Measurements from ENCODE around the gene ZMIZ1.

Gene ZMIZ1

DNA sequence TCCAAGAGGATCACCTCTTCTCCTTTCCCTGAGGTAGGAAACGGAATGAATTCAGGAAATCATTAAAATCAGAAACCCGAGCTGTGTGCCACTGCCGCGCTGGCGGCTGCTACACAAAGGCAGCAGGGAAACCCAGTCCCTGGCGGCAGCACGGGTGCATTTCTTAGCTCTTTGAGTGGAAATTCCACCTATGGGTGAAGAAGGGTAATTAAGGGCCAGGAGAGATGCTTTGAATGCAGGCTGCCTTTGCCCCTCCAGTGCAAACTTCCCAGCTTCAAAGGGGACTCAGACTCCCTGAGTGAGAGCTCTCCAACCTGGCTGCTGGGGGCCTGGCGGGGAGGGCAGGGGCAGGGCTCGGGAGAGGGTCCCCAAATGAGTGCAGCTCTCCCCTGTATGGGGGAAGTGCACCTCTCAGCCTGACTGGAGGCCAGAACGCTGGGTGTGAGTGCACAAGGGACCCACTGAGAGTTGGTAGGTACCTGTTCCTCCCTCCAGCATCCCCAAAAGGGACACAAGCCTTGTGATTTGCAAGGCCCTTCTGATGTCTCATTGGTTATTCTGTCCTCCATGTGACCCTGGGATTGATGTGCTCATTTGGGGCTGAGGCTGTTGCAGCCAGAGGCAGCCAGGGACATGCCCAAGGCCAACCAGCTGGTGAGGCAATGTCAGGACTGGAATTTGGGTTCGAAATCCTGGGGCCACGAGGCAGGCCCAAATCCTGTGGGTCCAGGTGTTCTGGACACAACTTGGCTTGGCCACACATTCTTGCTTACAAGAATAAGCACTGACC, 16.3 kb upstream of the ZMIZ1 start:
- DNase-seq, result no peak

DNA sequence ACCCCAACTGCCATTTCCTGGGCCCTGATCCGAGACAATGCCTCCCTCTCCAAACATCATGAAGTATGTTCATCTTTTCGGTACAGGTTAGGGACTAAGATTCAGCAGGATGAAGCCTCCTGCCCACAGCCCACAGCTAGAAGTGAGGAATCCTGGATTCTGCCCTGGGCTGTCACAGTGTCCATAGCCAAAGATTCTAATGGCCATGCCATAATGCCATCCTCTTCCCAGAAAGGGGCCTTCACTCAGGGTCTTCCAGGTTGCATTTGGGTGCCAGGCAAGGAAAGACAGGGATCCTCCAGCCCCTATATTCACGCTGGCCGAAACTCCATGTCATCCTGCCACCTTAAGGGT, 15.7 kb upstream of the ZMIZ1 start:
- no peak for DNase-seq

DNA sequence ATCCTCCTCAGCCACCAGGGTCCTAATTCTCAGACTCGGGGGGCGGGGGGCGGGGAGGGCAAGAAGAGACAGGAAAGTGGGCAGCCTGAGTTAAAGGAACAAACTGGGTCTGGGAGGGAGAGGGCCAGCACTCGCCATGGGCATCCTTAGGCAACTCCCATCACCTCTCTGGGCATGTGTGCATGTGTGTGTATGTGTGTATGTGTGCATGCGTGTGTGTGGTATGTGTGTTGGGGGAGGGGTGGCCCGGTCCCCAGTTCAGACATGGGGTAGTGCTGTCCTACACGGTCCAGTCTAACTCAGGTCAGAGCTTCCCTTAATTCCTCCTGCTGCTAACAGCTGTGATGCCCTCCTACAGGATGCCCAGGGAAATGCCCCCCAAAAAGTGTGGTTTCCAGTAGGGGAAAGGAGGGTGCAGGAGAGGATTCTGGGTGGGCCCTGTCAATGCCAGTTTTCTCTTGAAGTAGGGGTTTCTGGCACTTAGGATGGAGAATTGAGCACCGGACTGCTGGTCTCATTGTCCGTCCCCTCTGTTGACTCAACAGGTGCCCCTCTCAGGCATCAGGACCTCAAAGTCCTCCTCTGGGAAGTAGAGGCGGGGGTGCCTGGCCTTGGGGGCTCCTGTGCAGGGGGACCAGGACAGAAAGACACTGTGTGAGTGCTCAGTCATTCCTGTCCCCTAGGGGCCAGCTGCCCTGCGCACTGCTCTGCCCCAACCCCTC, 15.1 kb upstream of the ZMIZ1 start:
- no peak for DNase-seq

DNA sequence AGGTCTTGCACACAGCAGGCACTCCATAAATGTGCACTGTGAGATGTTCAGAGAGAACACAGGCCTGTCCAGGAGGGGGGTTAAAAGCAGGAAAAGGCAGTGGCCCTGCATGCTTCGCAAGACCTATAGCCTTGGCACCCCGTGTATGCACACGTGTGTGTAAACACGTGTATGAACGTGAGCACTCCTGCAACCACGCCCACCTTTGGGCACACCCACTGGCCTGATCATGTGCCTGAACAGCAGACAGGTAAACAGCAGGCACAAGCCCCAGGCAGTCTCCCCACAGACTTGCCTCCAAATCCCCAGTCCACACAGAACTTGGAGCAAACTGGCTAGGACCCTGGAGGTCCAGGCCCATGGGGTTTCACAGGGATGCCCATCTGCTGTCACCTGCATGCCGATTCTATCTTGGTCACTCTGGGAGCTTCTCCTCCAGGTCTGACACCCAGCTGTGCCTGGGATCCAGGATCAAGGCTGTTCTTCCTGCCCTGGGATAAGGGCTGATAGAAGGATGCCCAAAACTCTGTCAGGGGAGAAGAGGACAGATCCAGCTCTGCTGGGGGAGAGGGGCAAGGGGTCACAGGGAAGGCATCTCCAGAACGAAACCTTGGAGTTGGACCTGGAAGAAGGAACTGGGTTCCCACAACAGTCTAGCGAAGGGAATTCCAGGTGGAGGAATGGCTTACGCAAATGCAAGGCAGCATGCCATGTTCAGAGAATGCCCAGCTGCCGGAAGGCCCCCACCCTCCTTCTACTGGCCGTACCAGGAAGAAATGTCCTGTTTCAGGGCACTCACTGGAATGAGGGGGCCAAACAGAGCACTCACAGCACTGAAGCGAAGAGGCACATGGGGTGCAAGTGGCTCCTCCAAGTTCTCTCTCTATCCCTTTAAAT, 14.3 kb upstream of the ZMIZ1 start:
- DNase-seq, result no peak

DNA sequence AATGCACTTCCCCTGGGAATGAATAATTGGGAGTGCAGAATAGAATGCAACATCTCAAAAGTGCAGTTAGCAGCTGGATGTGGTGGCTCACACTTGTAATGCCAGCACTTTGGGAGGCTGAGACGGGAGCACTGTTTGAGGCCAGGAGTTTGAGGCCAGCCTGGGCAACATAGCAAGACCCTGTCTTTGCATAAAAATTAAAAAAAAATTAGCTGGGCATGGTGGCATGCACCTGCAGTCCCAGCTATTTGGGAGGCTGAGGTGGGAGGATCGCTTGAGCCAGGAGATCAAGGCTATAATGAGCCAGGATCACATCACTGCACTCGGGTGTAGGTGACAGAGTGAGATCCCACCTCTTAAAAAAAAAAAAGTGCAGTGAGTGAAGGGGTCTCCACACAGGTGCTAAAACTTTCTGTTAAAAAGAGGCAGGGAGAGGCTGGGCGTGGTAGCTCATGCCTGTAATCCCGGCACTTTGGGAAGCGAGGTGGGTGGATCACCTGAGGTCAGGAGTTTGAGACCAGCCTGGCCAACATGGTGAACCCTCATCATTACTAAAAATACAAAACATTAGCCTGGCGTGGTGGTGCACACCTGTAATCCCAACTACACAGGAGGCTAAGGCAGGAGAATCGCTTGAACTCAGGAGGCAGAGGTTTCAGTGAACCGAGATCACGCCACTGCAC, 13.5 kb upstream of the ZMIZ1 start:
- DNase-seq, result no peak

DNA sequence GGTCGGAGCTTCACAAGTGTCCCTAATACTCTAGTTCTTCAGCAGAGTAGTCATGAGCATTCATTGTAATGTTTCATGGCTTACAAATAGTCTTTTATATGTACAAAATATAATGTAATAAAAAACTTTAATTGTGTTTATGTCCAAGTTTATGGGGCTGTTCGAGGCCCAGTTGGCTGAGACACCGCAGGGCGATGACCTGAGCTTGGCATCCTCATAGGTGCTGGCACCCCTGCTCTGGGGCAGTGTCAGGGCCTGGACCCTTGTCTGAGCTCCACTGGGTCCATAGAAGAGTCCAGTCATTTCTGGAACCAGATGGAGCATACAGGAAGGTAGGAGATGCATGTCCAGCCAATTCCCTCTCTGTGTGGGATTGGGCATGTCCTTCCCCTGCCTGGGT, 12.9 kb upstream of the ZMIZ1 start:
- no peak for DNase-seq

DNA sequence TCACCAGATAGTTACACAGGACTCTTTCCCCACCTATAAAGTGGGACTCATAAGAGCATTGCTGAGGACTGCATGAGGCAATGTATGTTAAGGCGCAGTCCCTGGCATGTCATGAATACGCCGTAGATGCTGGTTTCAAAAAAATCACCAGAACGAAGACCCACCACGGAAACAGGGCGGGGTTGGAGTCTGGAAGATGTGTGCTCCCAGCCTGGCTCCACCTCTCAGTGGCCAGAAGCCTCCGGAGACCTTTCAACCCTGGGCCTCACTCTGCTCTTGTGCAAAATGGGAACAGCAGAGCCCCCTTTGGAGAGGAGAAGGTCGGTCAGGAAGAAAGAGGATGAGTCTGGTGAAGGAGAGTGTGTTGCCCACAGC, 12.4 kb upstream of the ZMIZ1 start:
- no peak for DNase-seq

DNA sequence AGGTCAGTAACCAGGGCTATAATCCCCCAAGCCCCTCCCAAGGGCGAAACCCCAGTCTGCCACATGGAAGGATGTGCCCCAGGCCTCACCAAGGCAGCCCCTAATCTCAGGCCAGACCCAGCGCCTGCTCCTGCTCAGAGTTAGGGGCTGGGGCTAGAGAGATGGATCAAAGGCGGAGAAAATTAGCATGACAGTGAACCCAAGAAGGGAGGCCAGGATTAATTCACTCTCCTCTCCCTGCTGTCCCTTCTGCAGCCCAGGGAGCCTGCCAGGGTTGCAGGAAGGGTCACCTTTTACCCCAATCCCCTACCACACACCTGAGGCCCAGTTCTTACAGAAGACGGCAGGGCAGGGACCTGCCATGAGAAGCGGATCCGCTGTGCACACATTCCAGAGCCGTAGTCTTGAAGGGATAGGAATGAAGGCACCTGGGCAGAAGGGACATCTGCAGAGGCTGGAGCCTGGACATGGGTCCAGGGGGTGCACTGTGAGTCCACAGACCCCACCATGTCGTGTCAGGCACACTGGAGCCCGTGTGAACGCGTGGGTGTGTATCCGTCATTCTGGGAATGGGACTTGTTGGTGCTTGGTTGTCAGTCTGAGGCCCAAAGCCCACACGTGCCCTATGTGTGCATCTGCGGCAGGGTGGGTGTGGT, 11.9 kb upstream of the ZMIZ1 start:
- DNase-seq, result no peak

DNA sequence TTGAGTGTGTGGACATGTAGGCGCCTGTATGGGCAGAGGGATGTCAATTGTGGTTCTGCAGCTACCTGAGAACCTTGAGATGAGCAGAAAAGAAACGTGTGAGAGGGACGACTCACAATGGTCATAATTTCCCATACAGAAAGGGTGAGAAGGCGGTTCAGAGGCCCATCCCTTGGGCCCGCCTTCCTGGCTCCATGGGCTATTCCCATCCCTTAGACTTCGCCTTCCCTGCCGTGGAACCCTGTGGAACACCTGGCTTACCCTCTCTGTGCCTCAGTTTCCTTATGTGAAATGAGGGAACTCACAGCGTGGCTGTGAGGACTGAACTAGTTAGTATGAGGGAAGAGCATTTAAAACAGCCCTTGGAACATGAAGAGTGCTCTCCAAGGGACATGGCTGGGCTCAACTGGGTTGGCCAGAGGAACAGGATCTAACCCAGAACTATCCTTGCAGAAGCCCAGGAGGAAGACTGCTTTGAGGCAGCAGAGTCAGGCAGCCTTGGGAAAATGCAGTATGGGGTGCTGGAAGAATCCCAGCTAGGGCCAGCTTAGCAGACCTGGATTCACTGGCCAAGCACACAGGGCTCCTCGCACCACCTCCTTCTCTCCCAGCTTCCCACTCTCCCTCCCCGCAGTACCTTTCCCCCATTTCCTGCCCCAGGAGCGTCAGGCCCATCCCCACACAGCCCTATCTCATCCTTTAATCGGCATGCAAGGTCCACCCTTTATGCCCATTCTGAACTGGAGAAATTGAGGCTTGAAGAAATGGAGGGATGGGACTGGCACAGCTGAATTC, 11.1 kb upstream of the ZMIZ1 start:
- DNase-seq, result no peak

DNA sequence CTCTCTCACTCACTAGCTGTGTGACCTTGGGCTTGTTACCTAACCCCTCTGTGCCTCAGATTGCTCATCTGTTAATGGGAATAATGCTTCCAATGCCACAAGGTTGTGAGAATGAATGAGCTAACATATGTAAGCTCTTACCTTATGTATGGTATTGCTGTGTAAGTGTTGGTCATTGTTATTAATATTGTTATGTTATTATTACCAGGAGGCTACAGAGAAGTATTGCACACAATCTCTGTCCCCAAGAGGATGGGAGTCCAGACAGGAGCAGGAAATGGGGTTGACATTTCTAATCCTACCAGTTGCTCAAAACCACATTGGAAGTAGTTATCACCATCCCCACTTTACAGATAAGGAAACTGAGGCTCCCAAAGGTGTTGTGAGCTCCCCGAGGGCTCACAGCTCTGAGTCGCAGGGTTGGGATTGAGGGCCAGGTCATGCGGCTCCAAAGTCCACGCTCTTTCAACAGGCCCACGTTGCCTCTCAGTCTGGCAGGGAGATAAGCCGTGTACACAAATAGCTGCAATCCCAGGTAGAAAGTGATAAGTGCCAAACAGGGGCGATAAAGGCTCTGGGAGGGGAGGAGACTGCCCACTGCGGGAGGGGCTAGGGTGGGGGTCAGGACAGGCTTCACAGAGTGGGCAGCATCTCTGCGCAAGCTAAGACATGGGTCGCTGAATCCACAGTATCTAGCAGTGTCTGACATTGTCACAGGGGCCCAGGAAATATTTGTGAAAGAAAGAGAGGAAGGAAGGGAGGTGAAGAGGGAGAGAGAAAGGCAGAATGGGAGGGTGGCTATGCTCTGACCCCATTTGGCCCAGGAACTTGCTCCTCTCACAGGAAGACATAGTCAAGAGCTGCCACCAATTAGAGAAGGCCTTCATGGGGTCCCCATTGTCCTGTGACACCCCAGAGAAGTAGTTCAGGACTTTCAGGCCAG, 9.6 kb upstream of the ZMIZ1 start:
- no peak for DNase-seq

DNA sequence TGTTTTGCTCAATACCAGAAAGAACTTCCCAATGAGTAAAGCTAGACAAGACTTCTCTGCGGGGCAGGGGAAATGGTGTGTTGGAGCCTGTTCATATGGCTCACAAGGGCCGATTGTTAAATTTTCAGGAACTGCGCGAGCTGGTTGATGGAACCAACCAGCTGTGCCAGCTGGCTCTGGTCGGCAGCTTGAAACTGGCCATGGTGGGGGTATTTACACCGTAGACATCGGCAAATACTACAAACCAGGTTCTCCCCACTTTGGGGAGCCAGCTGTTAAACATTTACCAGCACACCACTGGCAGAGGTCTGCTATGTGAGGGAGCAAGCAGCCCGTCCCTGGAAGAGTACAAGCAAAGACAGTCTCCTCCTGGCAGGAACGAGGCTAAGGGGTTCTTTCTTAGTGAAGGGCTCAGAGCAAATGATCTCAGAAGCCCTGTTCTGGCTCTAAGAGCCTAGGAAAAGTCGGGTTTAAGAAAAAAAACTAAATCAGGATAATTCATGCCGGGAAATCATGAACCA, 8.8 kb upstream of the ZMIZ1 start:
- no peak for DNase-seq

DNA sequence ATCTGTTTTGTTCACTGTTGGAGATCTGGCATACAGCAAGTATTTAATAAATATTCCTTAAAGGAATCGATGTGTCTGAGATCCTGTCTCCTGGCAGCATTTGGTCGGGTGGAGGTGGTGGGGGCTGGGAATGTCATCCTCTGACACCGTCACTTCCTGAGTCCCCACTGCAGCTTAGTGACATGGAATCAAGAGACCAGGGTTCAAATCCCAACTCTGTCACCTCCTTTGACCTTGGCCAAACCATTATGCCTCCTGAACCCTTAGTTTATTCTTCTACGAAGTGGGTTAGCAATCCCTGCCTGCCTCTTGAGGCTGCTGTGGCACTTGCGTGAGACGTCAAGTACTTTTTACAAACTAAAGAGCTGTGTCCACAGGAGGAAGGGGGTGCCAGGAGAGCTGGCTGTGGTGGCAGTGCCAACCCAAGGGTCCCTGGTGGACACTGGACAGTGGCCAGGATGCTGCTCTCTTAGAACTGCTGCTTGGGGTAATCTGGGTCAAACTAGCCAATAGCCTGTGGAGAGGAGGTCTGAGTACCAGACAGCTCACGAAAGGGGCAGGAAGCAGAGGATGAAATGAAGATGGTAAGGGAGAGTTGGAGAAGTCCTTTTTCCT, 8.0 kb upstream of the ZMIZ1 start:
- no peak for DNase-seq

DNA sequence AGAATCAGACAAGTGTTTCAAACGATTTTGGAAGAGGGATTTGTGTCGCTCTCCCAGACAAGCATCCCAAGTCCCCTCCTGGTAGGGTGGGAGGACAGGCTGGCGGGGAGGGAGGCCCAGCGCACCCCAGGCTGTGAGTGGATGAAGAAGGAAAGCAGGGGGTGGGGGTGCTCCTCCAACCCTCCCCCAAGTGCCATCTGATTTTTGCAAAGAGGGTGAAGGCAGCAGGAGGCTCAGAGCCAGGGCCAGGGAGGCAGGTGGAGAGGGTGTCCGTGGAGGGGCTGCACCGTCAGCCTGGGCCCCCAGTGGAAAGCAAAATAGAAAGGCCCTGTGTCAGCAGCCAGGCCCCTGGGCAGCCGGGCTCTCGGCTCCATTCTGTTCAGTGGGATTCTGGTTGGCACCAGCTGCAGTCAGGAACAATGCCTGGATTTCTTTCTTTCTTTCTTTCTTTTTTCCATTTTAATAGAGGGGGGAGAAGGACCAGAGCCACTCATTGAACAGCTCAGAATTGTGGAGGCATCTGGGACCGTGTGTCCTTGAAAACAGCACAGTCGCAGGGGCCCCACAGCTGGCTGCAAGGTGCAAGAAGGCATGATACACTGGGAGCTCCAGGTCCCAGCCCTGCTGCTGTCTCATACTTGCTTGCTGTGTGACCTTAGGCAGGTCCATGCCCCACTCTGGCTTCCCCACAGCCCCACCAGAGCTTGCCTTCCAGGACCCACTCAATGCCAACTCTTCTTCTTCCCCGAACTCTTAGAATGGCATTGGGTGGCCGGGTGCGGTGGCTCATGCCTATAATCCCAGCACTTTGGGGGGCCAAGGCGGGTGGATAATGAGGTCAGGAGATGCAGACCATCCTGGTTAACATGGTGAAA, 7.1 kb upstream of the ZMIZ1 start:
- no peak for DNase-seq

DNA sequence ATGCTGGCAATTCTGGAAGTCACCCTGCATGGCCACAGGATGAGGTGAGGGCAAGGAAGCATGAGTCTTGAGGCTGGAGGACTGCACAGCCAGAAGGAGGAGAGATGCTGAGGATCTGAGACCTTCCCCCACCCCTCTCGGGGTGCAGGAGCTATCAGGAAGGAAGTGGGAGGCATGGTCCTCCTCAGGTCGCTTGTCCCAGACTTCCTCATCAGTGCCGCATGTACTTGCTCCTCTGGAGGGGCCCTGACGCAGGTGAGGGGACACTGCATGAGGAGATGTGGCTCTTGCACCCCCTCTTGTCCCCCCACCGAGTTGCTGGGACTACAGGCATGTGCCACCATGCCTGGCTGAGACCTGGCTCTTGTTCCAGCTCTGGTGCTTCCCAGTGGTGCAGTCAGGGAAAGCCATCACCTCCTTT, 5.7 kb upstream of the ZMIZ1 start:
- no peak for DNase-seq

DNA sequence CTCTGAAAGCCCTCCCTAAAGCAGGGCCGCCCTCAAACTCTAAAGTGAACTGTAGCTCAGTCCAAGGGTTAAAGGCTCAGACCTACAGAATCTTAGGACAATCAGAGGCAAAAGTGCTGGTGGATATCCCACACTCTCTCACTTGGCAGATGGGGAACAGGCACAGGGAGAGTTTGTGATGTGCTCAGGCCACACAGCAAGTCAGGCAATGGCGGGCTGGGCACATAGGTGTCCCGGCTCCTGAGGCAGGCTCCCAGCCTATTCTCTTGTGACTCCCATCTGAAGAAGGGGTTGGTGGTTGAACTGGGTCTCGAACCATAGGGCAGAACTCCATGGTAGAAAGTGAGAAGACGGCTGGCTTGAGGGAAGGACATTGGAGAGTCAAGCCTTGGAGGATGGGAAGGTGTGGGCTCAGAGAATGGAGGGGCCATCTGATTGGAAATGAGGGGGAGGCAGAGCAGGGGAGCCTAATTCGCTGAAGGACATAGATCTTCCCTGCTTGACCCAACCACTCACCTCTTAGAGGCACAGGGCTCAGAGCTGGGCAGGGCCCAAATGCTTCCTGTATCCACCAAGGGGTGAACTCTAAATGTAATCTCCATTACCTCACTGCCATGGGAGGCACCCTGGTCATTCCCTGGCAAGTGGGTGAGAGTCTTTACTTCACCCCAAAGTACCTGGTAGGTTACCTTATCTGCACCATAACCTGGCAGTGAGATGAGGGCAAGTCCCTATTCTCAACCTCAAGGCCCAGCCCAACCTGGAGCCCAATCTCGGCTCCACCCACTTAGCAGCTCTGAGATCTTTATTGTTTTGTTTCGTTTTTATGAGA, 4.9 kb upstream of the ZMIZ1 start:
- DNase-seq, result no peak

DNA sequence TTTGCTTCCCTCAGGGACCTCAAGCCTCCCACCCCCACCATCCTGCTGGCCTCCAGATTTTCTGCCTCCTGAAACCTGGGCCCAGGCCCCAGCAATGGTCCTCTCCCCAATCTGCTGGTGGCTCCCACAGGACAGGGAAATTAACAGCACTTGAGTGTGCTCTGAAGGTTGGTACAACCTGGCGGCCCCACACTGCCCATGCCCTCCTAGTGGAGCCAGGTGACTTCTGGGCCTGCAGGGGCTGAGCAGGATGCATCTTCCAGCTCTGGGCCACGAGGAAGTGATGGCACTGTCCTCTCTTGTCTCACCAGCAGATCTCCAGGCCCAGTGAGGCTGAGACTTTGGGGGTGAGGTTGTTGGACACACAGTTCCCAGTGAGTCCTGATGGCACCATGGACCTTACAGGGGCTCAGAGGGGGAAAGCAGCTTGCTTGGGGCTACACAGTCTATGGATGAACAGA, 3.6 kb upstream of the ZMIZ1 start:
- DNase-seq, result no peak

DNA sequence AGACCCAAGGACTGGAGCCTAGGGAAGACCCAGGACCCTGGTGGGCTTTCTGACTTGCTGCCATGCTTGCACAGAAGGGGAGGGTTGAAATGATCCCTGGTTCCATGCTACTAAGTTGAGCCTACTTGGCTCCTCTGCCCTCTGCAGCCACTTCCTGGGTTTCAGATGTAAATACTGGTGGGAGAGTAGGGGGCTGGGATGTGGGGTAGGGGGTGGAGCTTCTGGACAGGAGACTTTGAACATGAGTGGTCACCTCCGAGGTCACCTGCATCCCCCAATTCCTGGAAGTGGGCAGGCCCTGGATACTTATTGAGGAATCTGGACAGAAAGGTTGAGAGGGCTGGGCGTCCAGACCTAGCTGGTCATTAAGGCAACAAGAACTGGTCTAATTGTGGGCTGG, 2.9 kb upstream of the ZMIZ1 start:
- no peak for DNase-seq
